ENCODE data around the gene MAP7D1. TPM values are rescaled to one million over a fixed set of nuclear protein-coding genes. Genes with fewer than 3 reads are reported as not detected.

MAP7D1 gene
- polyA plus RNA-seq, 4 donors, result 27.1 to 58.6 (median 42.6) TPM

DNA sequence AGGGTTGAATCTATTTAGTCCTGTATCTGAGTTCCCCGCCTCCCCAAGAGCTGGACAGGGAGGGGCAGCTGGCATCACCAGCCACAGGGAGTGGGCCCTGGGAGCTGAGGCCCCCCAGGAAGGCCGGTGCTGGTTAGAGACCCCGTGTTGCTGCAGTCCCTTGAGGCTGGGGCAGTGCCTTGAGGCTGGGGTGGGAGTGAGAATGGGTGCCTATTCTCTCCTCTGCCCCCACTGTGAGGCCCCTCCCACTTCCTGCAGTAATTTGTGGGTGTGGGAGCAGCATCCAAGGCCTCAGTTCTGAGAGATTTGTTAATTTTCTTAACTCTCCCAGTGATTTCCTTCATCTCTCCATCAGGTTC lies 4.1 kb upstream of the MAP7D1 start:
- no peaks in the 10 kb centered on the region for H3K27me3 ChIP-seq (ENCODE audit: control insufficient read depth in 3 of 3, insufficient read depth in 3 of 3, low read length in 3 of 3)
- FAIRE-seq (no peak), DNase-seq (no peak)
- peaks cover 0 to 5% (median 0%) of the 10 kb centered on the region in 3 donors for H3K36me3 ChIP-seq (ENCODE audit: control insufficient read depth in 3 of 3, insufficient read depth in 2 of 3, low read depth in 1 of 3, low read length in 3 of 3)
- H3K27ac ChIP-seq (ENCODE audit: low read depth in 1 of 3, low read length in 2 of 3), result peak overlapping the region; percentile 11 to 97 (median 50)
- WGBS, 3 donors, result 49 to 76% (median 65%) methylated on average over 3 of the region's 3 CpGs
- H3K4me1 ChIP-seq (ENCODE audit: control insufficient read depth in 3 of 3, insufficient read depth in 2 of 3, low read depth in 1 of 3, low read length in 2 of 3), result peaks cover 3 to 29% (median 15%) of the 10 kb centered on the region in 3 donors
- no peaks in the 10 kb centered on the region for H3K9me3 ChIP-seq (ENCODE audit: control insufficient read depth in 2 of 2, insufficient read depth in 1 of 2, low read depth in 1 of 2, low read length in 1 of 2)
- H3K4me3 ChIP-seq (ENCODE audit: low read depth in 1 of 3, low read length in 3 of 3), result no peak overlapping the region

DNA sequence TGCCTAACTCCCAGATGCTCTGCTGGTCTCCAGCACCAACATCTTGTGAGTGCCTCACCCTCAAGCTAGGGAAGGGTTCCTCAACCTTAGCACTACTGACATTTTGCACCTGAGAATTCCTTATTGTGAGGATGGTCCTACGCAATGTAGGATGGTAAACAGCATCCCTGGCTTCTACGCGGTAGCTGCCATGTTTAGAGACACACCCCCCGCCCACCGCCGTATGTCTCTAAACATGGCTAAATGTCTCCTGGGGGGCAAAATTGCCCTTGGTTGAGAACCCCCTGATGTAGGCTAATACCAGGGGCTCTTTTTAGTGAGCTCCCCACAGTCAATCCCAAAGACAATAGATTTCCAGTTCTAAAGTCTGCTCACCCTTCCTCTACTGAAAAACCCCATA lies 2.5 kb upstream of the MAP7D1 start:
- Histone ChIP-seq H3K27me3 (ENCODE audit: control insufficient read depth in 3 of 3, insufficient read depth in 3 of 3, low read length in 3 of 3) (no peaks in the 10 kb centered on the region), H3K9me3 (ENCODE audit: control insufficient read depth in 2 of 2, insufficient read depth in 1 of 2, low read depth in 1 of 2, low read length in 1 of 2) (no peaks in the 10 kb centered on the region), H3K27ac (ENCODE audit: low read depth in 1 of 3, low read length in 2 of 3) (no peak overlapping the region), H3K4me3 (ENCODE audit: low read depth in 1 of 3, low read length in 3 of 3) (no peak overlapping the region), H3K36me3 (ENCODE audit: control insufficient read depth in 3 of 3, insufficient read depth in 2 of 3, low read depth in 1 of 3, low read length in 3 of 3) (peaks cover 0 to 3% (median 0%) of the 10 kb centered on the region in 3 donors), H3K4me1 (ENCODE audit: control insufficient read depth in 3 of 3, insufficient read depth in 2 of 3, low read depth in 1 of 3, low read length in 2 of 3) (peaks cover 3 to 39% (median 20%) of the 10 kb centered on the region in 3 donors)
- 93 to 96% (median 95%) methylated on average over 6 of the region's 6 CpGs for WGBS, 3 donors
- DNase-seq (no peak), FAIRE-seq (no peak)

DNA sequence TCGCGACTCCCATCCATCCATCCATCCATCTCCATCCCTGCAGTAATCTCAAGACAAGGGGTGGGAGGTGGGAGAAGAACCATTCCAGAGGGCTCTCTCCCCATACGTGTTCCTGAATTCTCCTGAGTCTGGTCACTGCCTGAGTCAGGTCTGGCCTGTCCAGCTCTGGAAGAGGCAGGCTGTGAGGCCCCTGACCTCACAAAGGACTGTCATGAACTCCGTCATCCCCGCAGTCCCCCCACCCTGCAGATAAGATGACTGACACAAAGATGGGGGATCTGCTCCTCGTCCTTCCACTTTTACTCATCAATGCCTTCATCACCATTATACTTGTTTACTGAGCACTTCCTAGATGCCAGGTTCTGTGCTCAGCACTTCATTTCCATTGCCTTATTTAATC lies 1.6 kb upstream of the MAP7D1 start:
- Histone ChIP-seq H3K4me1 (ENCODE audit: control insufficient read depth in 3 of 3, insufficient read depth in 2 of 3, low read depth in 1 of 3, low read length in 2 of 3) (peaks cover 3 to 38% (median 20%) of the 10 kb centered on the region in 3 donors), H3K27ac (ENCODE audit: low read depth in 1 of 3, low read length in 2 of 3) (no peak overlapping the region)
- 88 to 90% (median 88%) methylated on average over 6 of the region's 6 CpGs for WGBS, 3 donors

DNA sequence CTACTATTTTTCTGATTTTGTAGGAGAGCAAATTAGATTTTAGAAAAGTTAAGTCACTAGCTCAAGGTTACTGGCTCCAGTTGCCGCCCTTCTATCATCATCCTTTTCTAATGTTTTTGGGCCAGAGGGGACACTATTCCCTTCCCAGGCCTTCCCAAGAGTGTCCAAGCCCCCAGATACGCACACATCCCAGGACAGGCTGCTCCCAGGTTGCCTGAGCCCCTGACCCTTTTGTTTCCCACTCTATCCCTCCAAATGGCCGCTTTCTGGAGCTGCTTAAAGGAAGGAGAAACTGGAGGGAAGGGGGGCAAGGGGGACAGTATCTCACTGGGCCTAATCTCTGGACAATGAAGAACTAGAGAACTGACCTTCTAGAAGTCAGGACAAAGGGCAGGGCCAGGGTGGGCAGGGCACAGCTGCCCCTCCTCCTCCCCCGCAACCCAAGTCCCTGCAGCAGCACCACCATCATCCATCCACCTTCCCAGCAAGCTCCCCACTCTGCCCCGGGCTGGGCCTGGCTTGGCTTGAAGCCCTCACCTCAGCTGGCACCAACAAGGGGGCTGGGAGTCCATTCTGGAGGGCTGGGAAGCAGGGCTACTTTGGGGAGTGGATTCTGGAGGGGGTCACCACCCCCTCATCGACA lies 1.1 kb upstream of the MAP7D1 start:
- peaks cover 3 to 34% (median 20%) of the 10 kb centered on the region in 3 donors for H3K4me1 ChIP-seq (ENCODE audit: control insufficient read depth in 3 of 3, insufficient read depth in 2 of 3, low read depth in 1 of 3, low read length in 2 of 3)
- no peak for FAIRE-seq
- H3K4me3 ChIP-seq (ENCODE audit: low read depth in 1 of 3, low read length in 3 of 3), result peak overlapping the region; percentile 69 to 99 (median 94)
- no peaks in the 10 kb centered on the region for H3K9me3 ChIP-seq (ENCODE audit: control insufficient read depth in 2 of 2, insufficient read depth in 1 of 2, low read depth in 1 of 2, low read length in 1 of 2)
- no peak for DNase-seq
- WGBS, 3 donors, result 47 to 60% (median 57%) methylated on average over 5 to 6 of the region's 6 CpGs
- H3K27ac ChIP-seq (ENCODE audit: low read depth in 1 of 3, low read length in 2 of 3), result peak overlapping the region; percentile 80 to 99 (median 90)
- H3K27me3 ChIP-seq (ENCODE audit: control insufficient read depth in 3 of 3, insufficient read depth in 3 of 3, low read length in 3 of 3), result no peaks in the 10 kb centered on the region
- H3K36me3 ChIP-seq (ENCODE audit: control insufficient read depth in 3 of 3, insufficient read depth in 2 of 3, low read depth in 1 of 3, low read length in 3 of 3), result peaks cover 0 to 9% (median 0%) of the 10 kb centered on the region in 3 donors

More for the DNA sequence above, 1.6 kb upstream of the MAP7D1 start:
- Histone ChIP-seq H3K9me3 (ENCODE audit: control insufficient read depth in 2 of 2, insufficient read depth in 1 of 2, low read depth in 1 of 2, low read length in 1 of 2) (no peaks in the 10 kb centered on the region), H3K4me3 (ENCODE audit: low read depth in 1 of 3, low read length in 3 of 3) (no peak overlapping the region), H3K27me3 (ENCODE audit: control insufficient read depth in 3 of 3, insufficient read depth in 3 of 3, low read length in 3 of 3) (no peaks in the 10 kb centered on the region), H3K36me3 (ENCODE audit: control insufficient read depth in 3 of 3, insufficient read depth in 2 of 3, low read depth in 1 of 3, low read length in 3 of 3) (peaks cover 0 to 4% (median 0%) of the 10 kb centered on the region in 3 donors)
- DNase-seq (no peak), FAIRE-seq (no peak)

DNA sequence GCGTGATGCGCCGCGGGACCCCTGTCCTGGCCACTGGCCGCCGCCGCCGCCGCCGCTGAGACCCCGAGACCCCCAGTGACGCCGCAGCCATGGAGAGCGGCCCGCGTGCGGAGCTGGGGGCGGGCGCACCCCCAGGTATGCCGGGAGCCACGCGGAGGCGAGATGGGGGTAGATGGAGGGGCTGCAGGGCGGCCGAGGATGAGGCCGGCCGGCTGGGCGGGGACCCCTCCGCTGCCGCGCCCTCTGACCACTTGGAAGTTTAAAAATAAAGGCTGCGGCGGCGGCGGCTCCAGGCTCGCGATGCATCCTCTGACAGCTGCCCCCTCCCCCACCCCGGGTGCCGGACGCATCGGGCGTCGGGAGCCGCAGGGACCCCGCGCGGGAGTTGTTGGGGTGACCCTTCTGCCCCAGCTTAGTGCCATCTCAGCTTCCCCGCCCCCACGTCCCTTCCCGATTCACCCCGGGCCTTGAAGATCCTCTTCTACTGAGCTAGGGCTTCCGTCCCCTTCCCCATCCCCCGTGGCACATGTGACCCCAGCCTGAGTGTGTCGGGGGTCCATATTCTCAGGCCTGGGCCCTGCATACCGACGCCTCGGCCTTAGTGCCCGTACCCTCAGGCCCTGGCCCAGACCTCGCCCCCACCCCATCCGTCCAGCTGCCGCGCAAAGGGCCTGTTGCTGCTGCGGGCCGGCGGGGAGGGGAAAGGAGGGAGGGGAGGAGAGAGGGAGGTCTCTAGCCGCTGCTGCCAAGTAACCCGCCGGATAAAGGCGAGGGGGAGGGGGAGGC lies 562 bp downstream of the MAP7D1 start:
- Histone ChIP-seq H3K27me3 (ENCODE audit: control insufficient read depth in 3 of 3, insufficient read depth in 3 of 3, low read length in 3 of 3) (no peaks in the 10 kb centered on the region), H3K9me3 (ENCODE audit: control insufficient read depth in 2 of 2, insufficient read depth in 1 of 2, low read depth in 1 of 2, low read length in 1 of 2) (no peaks in the 10 kb centered on the region), H3K36me3 (ENCODE audit: control insufficient read depth in 3 of 3, insufficient read depth in 2 of 3, low read depth in 1 of 3, low read length in 3 of 3) (peaks cover 0 to 19% (median 0%) of the 10 kb centered on the region in 3 donors), H3K27ac (ENCODE audit: low read depth in 1 of 3, low read length in 2 of 3) (peak overlapping the region; percentile 80 to 99 (median 92)), H3K4me3 (ENCODE audit: low read depth in 1 of 3, low read length in 3 of 3) (peak overlapping the region; percentile 62 to 99 (median 94)), H3K4me1 (ENCODE audit: control insufficient read depth in 3 of 3, insufficient read depth in 2 of 3, low read depth in 1 of 3, low read length in 2 of 3) (peaks cover under 1 to 38% (median 13%) of the 10 kb centered on the region in 3 donors)
- WGBS, 3 donors, result 0 to 1% (median 1%) methylated on average over 45 to 69 of the region's 69 CpGs
- FAIRE-seq, result no peak
- peak in 1 of 2 donors; percentile 71 for DNase-seq

DNA sequence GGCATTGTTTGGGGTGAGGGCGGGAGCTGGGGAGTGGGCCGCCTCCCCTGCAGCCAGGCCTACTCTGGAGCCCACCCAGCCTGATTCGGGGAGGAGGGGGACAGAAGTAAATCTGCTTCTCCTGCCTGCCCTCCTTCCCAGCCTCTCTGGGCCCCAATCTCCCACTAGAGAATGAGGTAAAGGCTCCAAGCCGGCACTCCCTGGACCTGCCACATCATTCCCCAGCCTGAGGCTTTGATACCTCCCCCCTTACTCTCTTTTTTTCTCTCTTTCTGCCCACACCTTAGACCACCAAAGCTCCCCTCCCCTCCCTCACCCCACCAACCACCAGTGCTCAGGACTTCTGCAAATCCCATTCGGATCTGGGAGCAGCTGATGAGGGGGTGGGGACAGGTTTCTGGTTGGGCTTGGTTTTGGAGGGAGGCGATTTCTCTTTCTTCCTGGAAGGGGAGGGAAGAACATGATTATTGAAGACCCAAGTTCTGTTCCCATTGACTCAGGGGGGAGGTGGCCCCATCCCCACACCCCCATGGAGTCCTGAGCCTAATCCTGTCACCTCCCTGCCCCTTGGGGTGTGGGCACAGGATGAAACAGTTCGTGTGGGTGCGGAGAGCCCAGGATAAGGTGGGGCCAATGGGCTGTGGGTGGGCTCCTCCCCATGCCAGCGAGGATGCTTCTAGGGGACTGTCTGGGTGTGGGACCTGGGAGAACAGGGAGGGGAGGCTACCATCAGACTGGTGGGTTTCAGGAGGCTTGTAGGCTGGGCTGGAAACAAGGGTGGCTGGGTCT lies 1.3 kb downstream of the MAP7D1 start:
- Histone ChIP-seq H3K27ac (ENCODE audit: low read depth in 1 of 3, low read length in 2 of 3) (peak overlapping the region; percentile 5 to 99 (median 80)), H3K4me1 (ENCODE audit: control insufficient read depth in 3 of 3, insufficient read depth in 2 of 3, low read depth in 1 of 3, low read length in 2 of 3) (peaks cover 0 to 41% (median 8%) of the 10 kb centered on the region in 3 donors), H3K27me3 (ENCODE audit: control insufficient read depth in 3 of 3, insufficient read depth in 3 of 3, low read length in 3 of 3) (no peaks in the 10 kb centered on the region), H3K4me3 (ENCODE audit: low read depth in 1 of 3, low read length in 3 of 3) (peak overlapping the region; percentile 62 to 99 (median 94)), H3K36me3 (ENCODE audit: control insufficient read depth in 3 of 3, insufficient read depth in 2 of 3, low read depth in 1 of 3, low read length in 3 of 3) (peaks cover 0 to 22% (median 0%) of the 10 kb centered on the region in 3 donors), H3K9me3 (ENCODE audit: control insufficient read depth in 2 of 2, insufficient read depth in 1 of 2, low read depth in 1 of 2, low read length in 1 of 2) (no peaks in the 10 kb centered on the region)
- FAIRE-seq, result no peak
- WGBS, 3 donors, result 12 to 29% (median 25%) methylated on average over 7 to 9 of the region's 9 CpGs
- no peak for DNase-seq

DNA sequence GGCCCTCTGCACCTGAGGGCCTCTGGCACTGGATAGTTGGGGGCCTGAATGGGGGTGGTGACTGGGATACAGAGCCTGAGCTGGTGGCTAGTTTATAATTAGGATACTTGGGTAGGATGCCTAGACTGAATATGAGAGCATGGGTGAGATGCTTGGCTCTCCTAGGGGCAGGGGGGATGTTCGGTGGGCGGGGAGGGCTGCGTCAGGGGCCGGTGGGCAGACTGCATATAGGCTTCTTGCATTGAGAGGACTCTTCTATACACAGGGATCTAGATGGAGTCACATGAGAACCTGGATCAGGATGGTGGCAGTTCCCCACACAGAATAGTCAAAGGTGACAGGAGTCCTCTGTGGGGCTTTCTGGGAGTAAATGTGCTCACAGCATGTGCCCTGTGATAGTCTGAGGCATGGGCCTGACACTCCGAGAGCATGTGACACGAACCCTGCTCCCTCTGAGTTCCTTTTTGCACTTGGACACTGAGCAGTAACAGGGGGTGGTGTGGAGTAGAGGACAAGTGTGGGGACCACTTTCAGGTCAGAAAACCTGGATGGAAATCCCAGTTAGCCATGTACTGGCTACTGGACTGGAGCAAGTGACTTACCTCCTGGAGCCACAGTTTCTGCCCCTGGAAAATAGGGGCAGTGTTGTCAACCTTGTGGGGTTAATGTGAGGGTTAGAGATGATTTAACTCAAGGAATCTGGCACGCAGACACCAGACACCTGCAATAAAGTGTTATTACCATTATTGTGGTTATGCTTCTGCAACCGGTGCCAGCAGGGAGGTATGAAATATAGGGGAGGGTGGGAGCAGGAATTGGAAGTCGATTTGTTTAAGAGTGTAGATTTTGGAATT lies 2.2 kb downstream of the MAP7D1 start:
- no peak for FAIRE-seq
- peaks cover 0 to 22% (median 0%) of the 10 kb centered on the region in 3 donors for H3K36me3 ChIP-seq (ENCODE audit: control insufficient read depth in 3 of 3, insufficient read depth in 2 of 3, low read depth in 1 of 3, low read length in 3 of 3)
- peak overlapping the region in 2 of 3 donors; percentile 62 to 94 for H3K4me3 ChIP-seq (ENCODE audit: low read depth in 1 of 3, low read length in 3 of 3)
- H3K4me1 ChIP-seq (ENCODE audit: control insufficient read depth in 3 of 3, insufficient read depth in 2 of 3, low read depth in 1 of 3, low read length in 2 of 3), result peaks cover 0 to 41% (median 8%) of the 10 kb centered on the region in 3 donors
- no peaks in the 10 kb centered on the region for H3K9me3 ChIP-seq (ENCODE audit: control insufficient read depth in 2 of 2, insufficient read depth in 1 of 2, low read depth in 1 of 2, low read length in 1 of 2)
- H3K27ac ChIP-seq (ENCODE audit: low read depth in 1 of 3, low read length in 2 of 3), result peak overlapping the region in 1 of 3 donors; percentile 99
- no peak for DNase-seq
- H3K27me3 ChIP-seq (ENCODE audit: control insufficient read depth in 3 of 3, insufficient read depth in 3 of 3, low read length in 3 of 3), result no peaks in the 10 kb centered on the region
- 48 to 49% (median 49%) methylated on average over 9 of the region's 9 CpGs for WGBS, 3 donors

Data from small intestine (tissue), 7 donors.